Measurements from ENCODE around the gene THOC1.

The THOC1 gene

GRCh38 chr18:231563-231962 lies 36.3 kb downstream of the THOC1 start:
- no peak for DNase-seq (ENCODE audit: extremely low read depth, low read depth)
- TF ChIP-seq, protein P1, sequence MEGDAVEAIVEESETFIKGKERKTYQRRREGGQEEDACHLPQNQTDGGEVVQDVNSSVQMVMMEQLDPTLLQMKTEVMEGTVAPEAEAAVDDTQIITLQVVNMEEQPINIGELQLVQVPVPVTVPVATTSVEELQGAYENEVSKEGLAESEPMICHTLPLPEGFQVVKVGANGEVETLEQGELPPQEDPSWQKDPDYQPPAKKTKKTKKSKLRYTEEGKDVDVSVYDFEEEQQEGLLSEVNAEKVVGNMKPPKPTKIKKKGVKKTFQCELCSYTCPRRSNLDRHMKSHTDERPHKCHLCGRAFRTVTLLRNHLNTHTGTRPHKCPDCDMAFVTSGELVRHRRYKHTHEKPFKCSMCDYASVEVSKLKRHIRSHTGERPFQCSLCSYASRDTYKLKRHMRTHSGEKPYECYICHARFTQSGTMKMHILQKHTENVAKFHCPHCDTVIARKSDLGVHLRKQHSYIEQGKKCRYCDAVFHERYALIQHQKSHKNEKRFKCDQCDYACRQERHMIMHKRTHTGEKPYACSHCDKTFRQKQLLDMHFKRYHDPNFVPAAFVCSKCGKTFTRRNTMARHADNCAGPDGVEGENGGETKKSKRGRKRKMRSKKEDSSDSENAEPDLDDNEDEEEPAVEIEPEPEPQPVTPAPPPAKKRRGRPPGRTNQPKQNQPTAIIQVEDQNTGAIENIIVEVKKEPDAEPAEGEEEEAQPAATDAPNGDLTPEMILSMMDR (IDR thresholded peaks at IDR 0.05; ENCODE audit: low read depth, low read length) = no peak

DNA sequence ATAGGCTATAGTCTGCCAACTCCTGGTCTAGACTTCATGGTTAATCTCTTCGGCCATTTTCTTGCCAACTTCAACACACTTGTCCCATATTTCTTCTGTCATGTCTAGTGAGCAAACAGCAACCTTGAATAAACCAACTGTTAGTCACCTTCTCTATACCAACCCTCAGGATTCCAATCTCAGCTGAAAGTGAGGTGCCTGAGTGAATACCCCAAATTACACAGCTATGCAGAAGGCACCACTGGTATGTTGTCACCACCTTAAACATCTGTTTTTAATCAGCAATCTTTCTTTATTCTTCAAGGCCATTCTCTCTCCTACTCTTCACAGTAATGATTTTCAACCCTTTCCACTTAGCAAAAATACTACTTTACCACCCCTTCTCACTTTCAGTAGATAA lies 39.3 kb downstream of the THOC1 start:
- TF ChIP-seq, protein P1 (IDR thresholded peaks at IDR 0.05; ENCODE audit: low read depth, low read length) = no peak
- no peak for DNase-seq (ENCODE audit: extremely low read depth, low read depth)

- TF ChIP-seq, protein P1 (IDR thresholded peaks at IDR 0.05; ENCODE audit: low read depth, low read length) = no peak
- DNase-seq (ENCODE audit: extremely low read depth, low read depth) = no peak
Observed at GRCh38 chr18:227902-228301, 39.9 kb downstream of the THOC1 start.

- DNase-seq (ENCODE audit: extremely low read depth, low read depth) = no peak
- TF ChIP-seq, protein P1 (IDR thresholded peaks at IDR 0.05; ENCODE audit: low read depth, low read length) = no peak
Observed at GRCh38 chr18:227374-227773, 40.5 kb downstream of the THOC1 start.

DNA sequence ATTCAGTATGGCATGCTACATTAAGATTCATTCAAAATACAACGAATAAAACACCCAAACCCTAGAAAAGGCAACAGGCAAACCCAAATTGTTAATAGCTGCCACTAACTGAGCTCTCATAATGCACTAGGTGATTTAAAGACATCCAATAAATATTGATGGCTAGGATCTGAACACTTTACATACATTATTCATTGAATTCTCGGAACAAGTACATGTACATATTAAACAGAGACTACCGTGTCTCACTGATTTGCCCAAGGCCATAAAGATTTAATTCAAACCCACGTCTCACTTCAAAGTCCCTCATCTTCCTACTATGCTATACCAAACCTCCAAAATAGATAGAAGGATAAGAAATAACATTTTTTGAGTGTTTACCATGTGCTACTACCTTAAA lies 42.1 kb downstream of the THOC1 start:
- no peak for DNase-seq (ENCODE audit: extremely low read depth, low read depth)
- TF ChIP-seq, protein P1 (IDR thresholded peaks at IDR 0.05; ENCODE audit: low read depth, low read length) = no peak

DNA sequence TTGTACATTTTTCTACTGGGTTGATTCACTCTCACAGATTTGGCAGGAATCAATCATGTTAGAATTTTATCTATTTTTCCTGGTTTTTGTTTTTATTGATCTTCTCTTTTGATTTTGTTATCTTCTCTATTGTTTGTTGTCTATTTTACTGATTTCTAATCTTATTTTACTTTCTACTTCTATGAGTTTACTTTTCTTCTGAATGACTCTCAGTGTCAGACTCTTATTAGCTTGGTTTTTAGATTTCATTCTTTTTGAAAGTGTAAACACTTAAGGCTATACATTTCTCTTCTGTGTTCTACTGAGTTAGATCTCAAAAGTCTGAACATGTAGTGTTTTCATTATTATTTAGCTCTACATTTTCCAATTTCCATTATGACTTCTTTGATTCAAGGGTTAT lies 47.1 kb downstream of the THOC1 start:
- DNase-seq (ENCODE audit: extremely low read depth, low read depth) = no peak
- TF ChIP-seq, protein P1 (IDR thresholded peaks at IDR 0.05; ENCODE audit: low read depth, low read length) = no peak

GRCh38 chr18:217532-218336 lies 50.1 kb downstream of the THOC1 start:
- TF ChIP-seq, protein P1 (IDR thresholded peaks at IDR 0.05; ENCODE audit: low read depth, low read length) = no peak
- DNase-seq (ENCODE audit: extremely low read depth, low read depth) = no peak

All from AG09319 (cell line).